Epithelial cell of proximal tubule (primary cell): ENCODE measurements around the gene IGF1R. TPM values are rescaled to one million over a fixed set of nuclear protein-coding genes. Genes with fewer than 3 reads are reported as not detected.

Experiments used
- DNase-seq: peaks from one replicate; pipeline ENCODE4 v3.0.0-alpha.2; 2011; ENCODE audit warnings: low read depth
- H3K4me3 ChIP-seq: 2 replicates; pipeline ENCODE4 v1.5.1; 2011; ENCODE audit warnings: low read depth, mild to moderate bottlenecking, low read length
- CTCF ChIP-seq: conservative IDR thresholded peaks from 2 replicates; pipeline ENCODE4 v1.5.1; 2012; ENCODE audit warnings: low read depth, mild to moderate bottlenecking, low read length
- total RNA-seq: library from RNA; depleted of rRNA; stranded (reverse); fragments of >200 nt; gene quantifications from 2 replicates; pipeline ENCODE4 v1.2.3, GENCODE V29; 2015

Gene IGF1R
- total RNA-seq, 1 donor from 2014 or later: 14.5 TPM

GRCh38 chr15:98827217-98827616 is 178.9 kb downstream of the IGF1R start:
- H3K4me3 ChIP-seq: no peak overlapping the region
- DNase-seq: no peak
- no peak for TF ChIP-seq CTCF

- no peak for DNase-seq
- TF ChIP-seq CTCF: no peak
- no peak overlapping the region for H3K4me3 ChIP-seq
Observed at GRCh38 chr15:98830034-98830634, 181.8 kb downstream of the IGF1R start.

GRCh38 chr15:98834976-98835375 is 186.6 kb downstream of the IGF1R start:
- no peak for TF ChIP-seq CTCF
- no peak overlapping the region for H3K4me3 ChIP-seq
- DNase-seq: no peak

- DNase-seq: no peak
- TF ChIP-seq CTCF: no peak
- no peak overlapping the region for H3K4me3 ChIP-seq
Observed at GRCh38 chr15:98835876-98836275, 187.5 kb downstream of the IGF1R start.

GRCh38 chr15:98838387-98839259 is 190.3 kb downstream of the IGF1R start:
- no peak for TF ChIP-seq CTCF
- no peak for DNase-seq
- no peak overlapping the region for H3K4me3 ChIP-seq

- TF ChIP-seq CTCF: no peak
Observed at GRCh38 chr15:98840053-98840452, 191.7 kb downstream of the IGF1R start.

More at GRCh38 chr15:98840053-98840452, 191.7 kb downstream of the IGF1R start:
- no peak for DNase-seq
- no peak overlapping the region for H3K4me3 ChIP-seq
